ENCODE results near the gene SSRP1. TPM values are rescaled to one million over a fixed set of nuclear protein-coding genes. Genes with fewer than 3 reads are reported as not detected.
A peak's percentile ranks its signal among the peaks of the same experiment; 100 is the strongest.

Gene SSRP1
- total and polyA plus RNA-seq, 9 of the 15 experiments (the other 6 are each of a cell fraction or from before 2014, with no cell fraction given), result 91.1 to 416 (median 245) TPM

GRCh38 chr11:57324886-57325734 is 10.6 kb downstream of the SSRP1 start, which contains the start of gene TNKS1BP1 (continued):
- TF ChIP-seq CBFA2T2 (conservative IDR thresholded peaks at IDR 0.05) (no peak), ZNF175 (CRISPR knock-in tag; IDR thresholded peaks at IDR 0.05; ENCODE audit: low read depth) (no peak), ZSCAN32 (CRISPR knock-in tag; IDR thresholded peaks at IDR 0.05) (peak; percentile 35; the same call in 1 of the 2 replicates), GTF2E2 (tag; IDR thresholded peaks at IDR 0.05) (peak; percentile 41; the same call in 1 of the 2 replicates), TCF3 (CRISPR knock-in tag; IDR thresholded peaks at IDR 0.05) (peak; percentile 22; the same call in 1 of the 2 replicates), ZBTB12 (CRISPR knock-in tag; IDR thresholded peaks at IDR 0.05) (no peak), RREB1 (CRISPR knock-in tag; IDR thresholded peaks at IDR 0.05) (no peak), ZKSCAN8 (CRISPR knock-in tag; IDR thresholded peaks at IDR 0.05) (no peak), ZBTB2 (IDR thresholded peaks at IDR 0.05) (no peak), YBX1 (IDR thresholded peaks at IDR 0.05) (no peak), HDAC2 (IDR thresholded peaks at IDR 0.05) (peak; percentile 73; the same call in 1 of the 2 replicates), SETDB1 (IDR thresholded peaks at IDR 0.05; ENCODE audit: low read length) (no peak), ZNF277 (CRISPR knock-in tag; IDR thresholded peaks at IDR 0.05; ENCODE audit: borderline replicate concordance) (no peak), IRF1 (CRISPR knock-in tag; IDR thresholded peaks at IDR 0.05; ENCODE audit: borderline replicate concordance) (no peak; the same call in 1 of the 2 replicates)

Data from K562 (cell line).